ENCODE data around the gene ATP5IF1. TPM values are rescaled to one million over a fixed set of nuclear protein-coding genes. Genes with fewer than 3 reads are reported as not detected.
A peak's percentile ranks its signal among the peaks of the same experiment; 100 is the strongest.

Gene ATP5IF1
- total RNA-seq, 1 experiment from 2014 or later, result 169 TPM

DNA sequence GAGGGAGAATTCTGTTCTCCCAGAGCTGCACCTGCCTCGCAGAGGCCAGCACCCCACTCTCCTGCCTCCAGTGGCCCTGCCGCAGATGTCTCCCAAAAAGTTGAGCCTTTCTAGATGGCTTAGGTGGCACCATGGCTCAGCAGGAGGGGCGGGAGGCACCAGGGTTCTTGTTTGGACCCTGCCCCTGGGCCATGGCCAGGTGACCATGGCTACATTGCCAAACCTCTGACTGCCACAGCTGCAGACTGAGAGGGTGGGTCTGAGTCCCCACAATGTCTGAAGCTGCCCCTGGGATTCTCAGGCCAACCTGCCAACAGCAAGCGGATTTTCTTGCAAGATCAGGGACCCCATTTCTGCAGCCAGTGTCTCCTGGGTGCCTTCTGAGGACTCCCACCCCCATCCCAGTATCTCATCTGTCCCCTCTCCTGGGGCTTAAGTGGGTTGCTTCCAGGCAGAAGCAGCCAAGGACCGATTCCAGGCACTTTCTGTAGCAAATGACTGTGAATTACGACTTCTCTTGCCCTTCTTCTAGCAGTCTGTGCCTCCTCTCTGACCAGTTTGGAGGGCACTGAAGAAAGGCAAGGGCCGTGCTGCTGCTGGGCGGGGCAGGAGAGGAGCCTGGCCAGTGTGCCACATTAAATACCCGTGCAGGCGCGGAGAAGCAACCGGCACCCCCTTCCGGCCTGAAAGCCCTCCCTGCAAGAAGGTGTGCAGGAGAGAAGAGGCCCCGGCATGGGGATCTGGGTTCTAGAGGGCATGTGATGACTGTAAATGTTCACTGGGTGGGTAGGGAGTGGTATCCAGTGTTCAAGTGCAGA is 45.9 kb downstream of the ATP5IF1 start:
- ChIA-PET CTCF (no interaction called here), POLR2A (no interaction called here), RAD21 (ENCODE audit: low non-redundant PET in 1 of 2, low total read pairs in 2 of 2, uncharacterized antibody in 2 of 2, unreplicated experiment in 2 of 2) (no interaction called here)
- H3K9ac ChIP-seq (ENCODE audit: low read length), result no peak overlapping the region
- H3K4me1 ChIP-seq (ENCODE audit: control insufficient read depth in 1 of 2, insufficient read depth in 2 of 2, low read length in 2 of 2), result no peaks in the 10 kb centered on the region; a peak in 1 of 4 replicates
- peak; percentile 9; the same call in 1 of the 2 replicates for TF ChIP-seq POLR2AphosphoS5 (IDR thresholded peaks at IDR 0.05; ENCODE audit: low read depth, low read length)
- no peak for TF ChIP-seq YY1 (IDR thresholded peaks at IDR 0.05; ENCODE audit: extremely low read depth, insufficient replicate concordance, low read depth, low read length)
- no peak for TF ChIP-seq ZBTB33 (IDR thresholded peaks at IDR 0.05; ENCODE audit: extremely low read depth, insufficient replicate concordance, low read length)
- H3K27me3 ChIP-seq (ENCODE audit: insufficient read depth, low read length), result no peaks in the 10 kb centered on the region
- H3K27ac ChIP-seq (ENCODE audit: low read depth, low read length), result no peak overlapping the region
- intact Hi-C loops (cut with micrococcal nuclease), result no loop called here
- H3K4me2 ChIP-seq (ENCODE audit: low read length), result no peak overlapping the region
- ATAC-seq (no peak), DNase-seq (ENCODE audit: low read depth, low spot score) (no peak)
- no peak overlapping the region for H3K4me3 ChIP-seq (replicated peaks in 1 of 2; ENCODE audit: low read depth in 1 of 2, low read length in 2 of 2)
- H3K36me3 ChIP-seq (ENCODE audit: control insufficient read depth in 1 of 2, insufficient read depth in 2 of 2, low read length in 2 of 2), result peaks cover 0 to 14% of the 10 kb centered on the region in 2 experiments; a peak in 2 of 4 replicates
- no peaks in the 10 kb centered on the region for H4K20me1 ChIP-seq (ENCODE audit: insufficient read depth)
- no peak overlapping the region for H2AFZ ChIP-seq (ENCODE audit: low read depth, low read length, poor library complexity, severe bottlenecking)
- H3K79me2 ChIP-seq (ENCODE audit: insufficient read depth, low read length), result no peaks in the 10 kb centered on the region
- H3K9me3 ChIP-seq (ENCODE audit: control insufficient read depth in 1 of 2, insufficient read depth in 1 of 2, low read depth in 1 of 2, low read length in 2 of 2), result no peaks in the 10 kb centered on the region
- H3K9me2 ChIP-seq (ENCODE audit: insufficient read depth), result no peaks in the 10 kb centered on the region
- TSS peak; percentile 16 for BruUV-seq (replicated peaks)
